ENCODE measurements around the gene NRN1L.
"Not testable (repeated sequence)": the region's sequence is repeated elsewhere in the genome, so short reads cannot be mapped to it uniquely, and the experiment has no call there.

Gene NRN1L

DNA sequence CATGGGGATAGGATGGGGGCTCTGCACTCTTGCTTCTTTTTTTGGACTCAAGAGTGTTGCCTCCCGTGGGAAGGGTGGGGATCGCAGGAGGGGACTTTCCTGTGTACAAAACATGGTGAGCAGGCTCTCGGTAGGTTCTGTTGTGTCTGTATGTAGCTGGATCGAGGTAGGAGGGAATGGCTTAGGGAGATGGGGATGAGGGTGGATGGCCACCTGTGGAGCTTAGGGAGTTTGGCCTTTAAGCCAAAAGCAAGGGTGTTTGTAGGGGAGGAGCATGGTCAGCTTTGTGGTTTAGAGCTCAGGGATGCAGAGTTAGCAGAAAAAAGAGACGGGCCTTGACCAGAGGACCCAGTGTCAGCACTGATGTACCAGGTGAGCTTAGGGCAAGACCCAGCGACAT is 22.8 kb upstream of the NRN1L start:
- no peak for DNase-seq (ENCODE audit: low read depth)

DNA sequence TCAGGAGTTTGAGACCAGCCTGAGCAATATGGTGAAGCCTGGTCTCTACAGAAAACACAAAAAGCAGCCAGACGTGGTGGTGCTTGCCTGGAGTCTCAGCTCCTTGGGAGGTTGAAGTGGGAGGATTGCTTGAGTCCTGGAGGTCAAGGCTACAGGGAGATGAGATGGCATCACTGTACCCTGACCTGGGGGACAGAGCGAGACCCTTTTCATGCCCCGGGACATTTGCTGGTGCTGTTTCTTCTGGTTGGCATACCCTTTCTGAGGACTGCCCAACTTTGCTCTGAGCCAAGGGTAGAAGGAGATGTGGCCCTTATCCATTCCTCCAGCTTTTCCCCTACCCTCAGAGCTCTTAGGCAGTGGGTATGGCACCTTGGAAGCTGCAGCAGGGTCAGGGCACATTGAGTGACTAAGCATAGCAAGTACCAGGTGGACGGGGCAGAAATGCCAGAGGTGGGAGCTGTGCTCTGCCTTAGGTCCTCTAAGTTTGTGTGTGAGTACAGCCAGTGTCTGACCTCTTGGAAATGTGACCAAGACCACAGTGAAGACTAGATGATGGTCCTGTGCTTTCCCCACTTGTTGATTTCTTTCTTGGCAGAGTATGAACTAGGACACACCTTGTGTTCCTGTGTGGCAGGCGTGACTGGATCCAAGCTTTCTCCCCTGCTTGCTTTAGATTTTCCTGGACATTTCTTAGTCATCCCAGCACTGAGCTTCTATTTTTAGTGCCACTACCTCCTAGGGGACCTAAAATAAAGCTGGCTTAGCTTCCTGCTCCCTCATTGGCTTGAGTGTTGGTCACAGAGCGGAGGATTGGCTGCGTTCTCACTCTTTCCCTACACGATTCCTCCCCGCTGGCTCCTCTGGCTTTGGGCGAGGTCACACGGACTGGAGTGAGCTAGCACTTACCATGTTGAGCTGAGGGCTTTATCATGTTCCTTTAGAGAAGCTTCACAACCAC is 21.8 kb upstream of the NRN1L start:
- DNase-seq (ENCODE audit: low read depth) = no peak

DNA sequence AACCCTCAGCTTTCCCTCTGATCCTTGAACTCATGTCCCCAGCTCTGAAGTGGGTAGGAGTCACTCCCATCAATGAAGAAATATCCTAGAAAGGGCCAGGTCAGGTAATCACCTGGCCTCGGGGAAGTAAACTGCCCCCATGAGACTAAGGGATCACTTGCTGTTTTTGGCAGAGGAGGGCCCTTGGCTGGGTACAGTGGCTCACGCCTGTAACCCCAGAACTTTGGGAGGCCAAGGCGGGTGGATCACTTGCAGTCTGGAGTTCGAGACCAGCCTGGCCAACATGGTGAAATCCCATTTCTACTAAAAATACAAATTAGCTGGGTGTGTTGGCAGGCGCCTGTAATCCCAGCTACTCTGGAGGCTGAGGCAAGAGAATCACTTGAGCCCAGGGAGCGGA is 20.6 kb upstream of the NRN1L start:
- not testable (repeated sequence) for DNase-seq (ENCODE audit: low read depth)

DNA sequence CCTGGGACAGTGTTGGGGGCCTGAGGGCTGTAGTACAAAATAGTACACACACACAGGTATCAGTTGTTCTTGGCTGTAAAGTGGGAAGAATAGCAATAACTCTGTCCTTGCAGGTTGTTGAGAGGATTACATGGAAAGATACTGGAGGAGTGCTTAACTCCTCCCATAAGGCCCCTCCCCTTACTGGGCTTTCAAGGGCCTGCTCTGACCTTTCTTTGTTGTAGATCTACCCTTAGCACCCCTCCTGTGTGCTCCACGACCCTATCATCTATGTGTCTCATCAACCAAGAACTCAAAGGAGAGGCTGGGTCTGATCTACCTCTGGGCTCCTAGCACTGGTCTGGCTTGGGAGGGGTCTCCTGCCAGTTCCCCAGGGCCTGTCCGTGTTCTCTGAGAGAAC is 20.1 kb upstream of the NRN1L start:
- DNase-seq (ENCODE audit: low read depth) = no peak

DNA sequence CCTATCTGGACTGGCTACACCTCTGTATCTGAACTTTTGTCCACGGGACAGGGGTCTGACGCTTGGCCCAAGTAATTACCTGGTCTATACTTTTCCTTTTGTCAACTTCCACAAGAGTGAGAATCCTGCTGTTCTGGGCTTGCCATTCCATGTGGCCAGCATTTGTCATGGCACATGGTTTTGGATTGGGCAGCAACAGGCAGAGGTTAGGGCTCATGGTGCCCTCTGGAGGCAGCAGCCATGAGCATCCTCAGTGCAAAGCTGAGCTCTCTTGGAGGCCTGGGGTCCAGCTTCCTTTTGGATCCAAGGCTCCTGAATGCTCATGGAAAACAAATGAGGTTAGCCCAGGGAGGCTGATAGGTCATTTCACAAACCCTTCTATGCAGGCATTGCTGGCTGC is 19.4 kb upstream of the NRN1L start:
- DNase-seq (ENCODE audit: low read depth) = no peak

DNA sequence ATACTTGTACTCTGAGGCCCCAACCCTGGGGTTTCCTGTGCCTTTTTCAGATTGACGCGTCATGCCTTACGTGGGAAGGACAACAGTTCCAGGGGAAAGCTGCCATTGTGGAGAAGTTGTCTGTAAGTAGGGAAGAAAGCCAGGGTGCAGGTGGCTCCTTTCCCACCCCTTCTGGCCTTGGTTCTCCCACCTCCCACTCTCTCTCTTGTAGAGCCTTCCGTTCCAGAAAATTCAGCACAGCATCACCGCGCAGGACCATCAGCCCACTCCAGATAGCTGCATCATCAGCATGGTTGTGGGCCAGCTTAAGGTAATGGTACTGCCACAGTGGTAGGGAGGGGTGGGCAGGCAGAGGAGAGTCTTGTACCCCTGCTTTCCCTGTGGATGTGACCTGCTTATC is 16.4 kb upstream of the NRN1L start:
- DNase-seq (ENCODE audit: low read depth) = no peak

DNA sequence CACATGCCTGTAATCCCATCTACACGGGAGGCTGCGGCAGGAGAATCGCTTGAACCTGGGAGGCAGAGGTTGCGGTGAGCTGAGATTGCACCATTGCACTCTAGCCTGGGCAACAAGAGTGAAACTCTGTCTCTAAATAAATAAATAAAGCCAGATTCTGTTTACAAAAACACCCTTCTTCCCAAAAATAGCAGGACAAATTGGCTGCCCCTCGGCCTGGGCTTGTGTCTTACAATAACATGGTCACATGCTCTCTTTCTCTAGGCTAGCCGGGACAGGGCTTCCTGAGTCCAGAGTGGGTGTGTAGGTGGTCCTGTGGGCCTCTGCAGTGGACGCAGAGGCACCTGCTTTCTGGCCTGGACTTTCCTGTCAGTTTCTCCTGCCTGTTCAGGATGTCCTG is 15.0 kb upstream of the NRN1L start:
- DNase-seq (ENCODE audit: low read depth) = no peak

DNA sequence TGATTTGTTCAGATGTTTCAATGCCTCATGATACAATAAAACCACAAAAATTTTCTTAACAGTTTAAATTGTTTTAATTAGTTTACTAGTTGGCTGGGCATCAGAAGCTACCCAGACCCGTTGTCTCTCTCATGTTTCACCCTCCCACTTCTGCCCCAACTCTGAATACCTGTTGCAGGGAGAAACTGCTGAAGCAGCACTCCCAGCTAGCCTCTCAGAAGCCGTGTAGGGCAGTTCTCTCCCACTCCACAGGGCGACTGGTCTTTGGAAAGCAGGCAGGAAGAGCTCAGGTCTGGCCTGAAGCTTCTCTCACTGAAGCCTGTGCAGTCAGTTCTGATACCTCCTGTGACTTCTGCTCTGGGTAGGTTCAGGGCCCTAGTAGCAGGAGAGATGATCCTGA is 13.4 kb upstream of the NRN1L start:
- DNase-seq (ENCODE audit: low read depth) = no peak

DNA sequence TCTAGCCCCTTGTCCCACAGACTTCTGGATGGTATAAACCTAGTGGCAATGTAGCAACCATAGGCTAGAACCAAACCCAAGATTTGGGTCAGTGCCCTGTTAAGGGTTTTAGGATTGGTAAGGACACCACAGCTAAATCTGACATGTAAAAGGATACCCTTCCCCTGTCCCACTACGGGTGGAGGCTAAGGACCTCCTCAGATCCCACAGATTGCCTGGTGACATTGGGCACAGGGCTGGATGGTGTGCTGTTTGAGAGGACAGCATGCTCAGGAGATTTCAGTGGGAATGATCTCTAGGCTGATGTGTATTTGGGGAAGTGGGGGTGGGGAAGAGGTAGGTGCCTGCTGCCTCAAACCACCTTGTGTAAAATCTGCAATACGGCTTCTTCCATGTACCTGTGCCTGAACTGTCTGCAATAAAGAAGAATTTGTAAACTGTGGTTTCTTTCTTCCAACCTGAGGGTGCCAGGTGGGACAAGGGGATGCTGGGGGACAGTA is 12.5 kb upstream of the NRN1L start:
- DNase-seq (ENCODE audit: low read depth) = no peak

DNA sequence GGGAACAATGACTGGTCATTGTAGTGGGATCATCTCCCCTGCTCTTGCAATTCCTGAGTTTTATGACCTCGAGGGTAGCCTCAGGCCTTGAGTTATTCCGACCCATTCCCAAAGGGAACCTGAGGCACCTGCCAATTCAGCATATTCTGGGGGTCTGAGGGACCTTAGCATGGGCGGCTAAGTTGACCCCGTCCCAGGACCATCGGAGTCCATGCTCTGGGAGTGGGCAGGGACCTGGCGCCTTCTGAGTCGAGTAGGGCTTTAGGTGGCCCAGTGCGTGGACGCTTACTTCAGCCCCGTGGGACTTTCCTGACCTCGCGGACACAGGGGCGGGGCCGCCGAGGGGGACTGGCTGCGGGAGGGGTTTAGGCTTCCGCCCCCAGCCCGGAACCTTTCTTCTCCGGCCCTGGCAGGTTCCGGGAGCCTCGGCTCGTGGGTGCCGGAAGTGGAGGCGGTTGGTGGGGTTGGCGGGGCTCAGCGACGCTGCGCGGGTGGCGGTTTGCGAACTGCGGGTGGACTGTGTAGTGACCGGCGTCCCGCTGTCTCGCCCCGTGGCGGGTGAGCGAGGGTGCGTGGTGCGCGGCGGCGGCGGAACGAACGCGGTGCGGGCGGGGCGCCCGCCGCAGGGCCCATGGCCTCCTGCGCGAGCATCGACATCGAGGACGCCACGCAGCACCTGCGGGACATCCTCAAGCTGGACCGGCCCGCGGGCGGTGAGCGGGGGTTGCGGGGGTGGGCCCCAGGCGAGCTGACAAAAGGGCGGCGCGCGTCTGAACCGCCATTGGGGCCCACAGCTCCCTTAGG is 11.9 kb upstream of the NRN1L start, which contains the start of gene EDC4:
Gene EDC4, plus strand, starts transcription at position 422 of the 804 bp plus-strand sequence. Its CDS starts 210 bp downstream, at position 632.
- DNase-seq (ENCODE audit: low read depth) = peak; percentile 56

DNA sequence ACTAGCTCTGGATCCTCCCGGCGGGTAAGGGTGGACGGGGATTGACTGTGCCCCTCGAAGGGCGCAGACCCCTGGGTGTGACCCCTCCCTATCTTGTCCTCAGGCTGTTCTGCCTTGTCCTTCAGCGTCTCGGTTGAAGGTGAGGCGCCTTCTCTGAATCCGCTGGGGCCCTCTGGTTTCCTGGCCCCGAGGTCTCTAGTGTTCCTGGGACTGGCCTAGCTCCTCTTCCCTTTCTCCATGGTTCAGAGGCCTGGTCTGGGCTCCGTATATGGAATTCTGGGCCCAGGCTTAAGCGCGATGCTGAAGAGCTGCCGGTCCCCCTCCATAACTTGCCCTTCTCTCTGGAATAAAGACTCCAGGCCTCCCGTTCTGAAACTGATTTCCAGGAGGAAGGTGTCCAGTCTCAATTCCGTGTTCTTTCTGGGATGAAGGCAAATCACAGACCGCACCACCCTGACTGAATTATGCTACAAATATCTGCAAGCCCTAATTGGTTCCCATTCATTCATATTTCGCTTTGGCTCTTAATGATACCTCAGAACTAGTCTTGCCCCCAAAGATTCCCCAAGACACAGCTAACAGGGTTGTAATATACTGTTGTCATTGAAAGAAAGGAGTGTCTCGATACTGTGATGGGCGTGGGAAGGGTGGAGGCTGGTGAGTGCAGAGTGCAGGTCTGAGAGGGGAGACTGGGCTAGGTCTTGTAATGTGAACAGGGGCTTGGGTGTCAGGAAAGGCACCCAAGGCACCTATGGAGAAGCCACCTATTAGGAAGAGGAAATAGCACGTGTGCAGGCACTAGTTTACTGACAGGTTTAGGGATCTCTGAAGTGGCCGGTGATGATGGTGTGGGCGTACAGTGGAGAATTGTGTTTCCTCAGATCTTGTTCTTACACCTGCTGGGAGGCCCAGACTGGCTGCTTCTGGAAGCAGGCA is 11.0 kb upstream of the NRN1L start:
- no peak for DNase-seq (ENCODE audit: low read depth)

DNA sequence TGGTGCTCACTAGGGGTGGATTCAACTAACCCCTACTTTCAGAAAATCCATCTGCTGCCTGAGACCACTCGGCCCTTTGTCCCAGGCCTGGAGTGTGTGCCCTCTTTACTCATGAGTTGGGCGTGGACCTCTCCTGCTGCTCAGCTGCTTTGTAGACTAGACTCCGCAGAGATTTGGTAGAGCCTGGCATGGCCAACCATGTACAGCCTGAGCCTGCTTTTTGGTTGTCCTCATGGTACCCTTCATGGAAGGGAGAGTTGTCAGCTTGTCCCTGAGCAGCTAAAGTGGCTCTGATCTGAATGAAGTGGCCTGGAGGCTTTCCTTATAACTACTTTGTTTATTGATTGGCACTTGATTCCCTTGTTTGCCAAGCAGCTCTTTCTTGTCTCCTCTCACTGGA is 10.3 kb upstream of the NRN1L start:
- DNase-seq (ENCODE audit: low read depth) = no peak

DNA sequence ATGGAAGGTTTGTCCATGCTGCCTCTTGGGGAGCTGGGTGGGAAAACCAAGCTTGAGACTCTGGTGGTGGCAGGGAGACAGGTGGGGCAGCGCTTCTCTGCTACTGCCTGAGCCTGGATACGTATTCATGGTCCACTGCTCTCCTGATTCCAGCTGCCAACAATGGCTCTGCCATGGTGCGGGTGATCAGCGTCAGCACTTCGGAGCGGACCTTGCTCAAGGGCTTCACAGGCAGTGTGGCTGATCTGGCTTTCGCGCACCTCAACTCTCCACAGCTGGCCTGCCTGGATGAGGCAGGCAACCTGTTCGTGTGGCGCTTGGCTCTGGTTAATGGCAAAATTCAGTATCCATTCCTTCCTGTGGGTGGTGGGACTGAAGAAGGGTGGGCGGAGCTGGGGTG is 7.6 kb upstream of the NRN1L start:
- DNase-seq (ENCODE audit: low read depth) = no peak

DNA sequence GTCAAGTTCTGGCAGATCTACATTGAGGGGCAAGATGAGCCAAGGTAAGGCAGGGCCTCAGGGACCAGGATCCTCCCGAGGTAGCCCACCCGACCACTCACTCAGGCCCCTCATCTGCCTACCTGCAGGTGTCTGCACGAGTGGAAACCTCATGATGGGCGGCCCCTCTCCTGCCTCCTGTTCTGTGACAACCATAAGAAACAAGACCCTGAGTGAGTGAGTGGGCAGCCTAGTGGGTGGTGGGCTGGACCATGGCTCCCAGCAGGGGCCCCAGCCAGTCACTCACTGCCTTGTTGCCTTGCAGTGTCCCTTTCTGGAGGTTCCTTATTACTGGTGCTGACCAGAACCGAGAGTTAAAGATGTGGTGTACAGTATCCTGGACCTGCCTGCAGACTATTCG is 6.5 kb upstream of the NRN1L start:
- no peak for DNase-seq (ENCODE audit: low read depth)

DNA sequence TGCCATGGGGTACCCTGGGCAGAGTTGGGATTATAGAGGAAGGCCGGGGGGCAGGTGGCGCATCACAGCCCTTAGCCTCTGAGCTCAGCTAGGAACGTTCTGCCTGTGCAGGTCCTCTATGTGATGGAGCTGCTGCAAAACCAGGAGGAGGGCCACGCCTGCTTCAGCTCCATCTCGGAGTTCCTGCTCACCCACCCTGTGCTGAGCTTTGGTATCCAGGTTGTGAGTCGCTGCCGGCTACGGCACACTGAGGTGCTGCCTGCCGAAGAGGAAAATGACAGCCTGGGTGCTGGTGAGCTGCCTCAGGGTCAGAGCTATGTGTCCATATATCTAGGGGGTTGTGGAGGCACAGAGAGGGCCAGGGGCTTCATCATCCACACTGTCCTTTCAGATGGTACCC is 5.8 kb upstream of the NRN1L start:
- DNase-seq (ENCODE audit: low read depth) = no peak

DNA sequence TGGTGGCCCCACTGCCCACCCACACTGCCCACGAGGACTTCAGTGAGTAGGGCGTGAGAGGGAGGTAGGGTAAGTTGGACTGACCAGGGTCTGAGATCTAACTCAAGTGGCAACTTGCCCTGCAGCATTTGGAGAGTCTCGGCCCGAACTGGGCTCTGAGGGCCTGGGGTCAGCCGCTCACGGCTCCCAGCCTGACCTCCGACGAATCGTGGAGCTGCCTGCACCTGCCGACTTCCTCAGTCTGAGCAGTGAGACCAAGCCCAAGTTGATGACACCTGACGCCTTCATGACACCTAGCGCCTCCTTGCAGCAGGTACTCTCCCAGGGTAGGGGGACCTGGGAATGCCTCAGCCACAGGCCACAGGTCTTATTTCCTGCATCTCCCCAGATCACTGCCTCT is 5.2 kb upstream of the NRN1L start:
- no peak for DNase-seq (ENCODE audit: low read depth)

DNA sequence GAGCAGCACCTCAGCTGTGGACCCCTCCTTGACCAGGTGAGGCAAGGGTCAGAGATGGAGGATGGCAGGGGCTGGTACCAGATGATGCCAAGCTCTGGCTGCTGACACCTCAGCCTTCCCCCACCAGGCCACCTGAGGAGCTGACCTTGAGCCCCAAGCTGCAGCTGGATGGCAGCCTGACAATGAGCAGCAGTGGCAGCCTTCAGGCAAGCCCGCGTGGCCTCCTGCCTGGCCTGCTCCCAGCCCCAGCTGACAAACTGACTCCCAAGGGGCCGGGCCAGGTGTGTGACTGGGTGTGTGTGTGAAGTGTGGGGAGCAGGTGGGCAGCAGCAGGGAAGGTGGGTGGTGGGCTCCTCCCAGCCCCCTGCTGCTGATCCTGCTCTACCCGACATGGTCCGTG is 4.7 kb upstream of the NRN1L start:
- DNase-seq (ENCODE audit: low read depth) = no peak

DNA sequence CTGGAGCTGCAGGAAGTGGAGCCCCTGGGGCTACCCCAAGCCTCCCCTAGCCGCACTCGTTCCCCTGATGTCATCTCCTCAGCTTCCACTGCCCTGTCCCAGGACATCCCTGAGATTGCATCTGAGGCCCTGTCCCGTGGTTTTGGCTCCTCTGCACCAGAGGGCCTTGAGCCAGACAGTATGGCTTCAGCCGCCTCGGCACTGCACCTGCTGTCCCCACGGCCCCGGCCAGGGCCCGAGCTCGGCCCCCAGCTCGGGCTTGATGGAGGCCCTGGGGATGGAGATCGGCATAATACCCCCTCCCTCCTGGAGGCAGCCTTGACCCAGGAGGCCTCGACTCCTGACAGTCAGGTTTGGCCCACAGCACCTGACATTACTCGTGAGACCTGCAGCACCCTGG is 4.1 kb upstream of the NRN1L start:
- no peak for DNase-seq (ENCODE audit: low read depth)

DNA sequence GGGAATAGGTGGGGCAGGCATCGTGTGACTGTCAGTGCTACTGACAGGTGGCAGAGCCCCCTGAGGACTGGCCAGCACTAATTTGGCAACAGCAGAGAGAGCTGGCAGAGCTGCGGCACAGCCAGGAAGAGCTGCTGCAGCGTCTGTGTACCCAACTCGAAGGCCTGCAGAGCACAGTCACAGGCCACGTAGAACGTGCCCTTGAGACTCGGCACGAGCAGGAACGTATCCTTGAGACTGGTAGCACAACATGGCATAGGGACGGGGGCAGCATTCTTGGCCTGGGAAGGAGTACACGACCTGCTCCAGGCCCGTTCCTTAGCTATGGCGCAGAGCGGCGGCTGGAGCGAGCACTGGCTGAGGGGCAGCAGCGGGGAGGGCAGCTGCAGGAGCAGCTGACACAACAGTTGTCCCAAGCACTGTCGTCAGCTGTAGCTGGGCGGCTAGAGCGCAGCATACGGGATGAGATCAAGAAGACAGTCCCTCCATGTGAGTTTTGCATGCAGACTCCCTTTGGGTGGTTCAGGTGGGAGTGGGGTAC is 3.0 kb upstream of the NRN1L start:
- DNase-seq (ENCODE audit: low read depth) = no peak

DNA sequence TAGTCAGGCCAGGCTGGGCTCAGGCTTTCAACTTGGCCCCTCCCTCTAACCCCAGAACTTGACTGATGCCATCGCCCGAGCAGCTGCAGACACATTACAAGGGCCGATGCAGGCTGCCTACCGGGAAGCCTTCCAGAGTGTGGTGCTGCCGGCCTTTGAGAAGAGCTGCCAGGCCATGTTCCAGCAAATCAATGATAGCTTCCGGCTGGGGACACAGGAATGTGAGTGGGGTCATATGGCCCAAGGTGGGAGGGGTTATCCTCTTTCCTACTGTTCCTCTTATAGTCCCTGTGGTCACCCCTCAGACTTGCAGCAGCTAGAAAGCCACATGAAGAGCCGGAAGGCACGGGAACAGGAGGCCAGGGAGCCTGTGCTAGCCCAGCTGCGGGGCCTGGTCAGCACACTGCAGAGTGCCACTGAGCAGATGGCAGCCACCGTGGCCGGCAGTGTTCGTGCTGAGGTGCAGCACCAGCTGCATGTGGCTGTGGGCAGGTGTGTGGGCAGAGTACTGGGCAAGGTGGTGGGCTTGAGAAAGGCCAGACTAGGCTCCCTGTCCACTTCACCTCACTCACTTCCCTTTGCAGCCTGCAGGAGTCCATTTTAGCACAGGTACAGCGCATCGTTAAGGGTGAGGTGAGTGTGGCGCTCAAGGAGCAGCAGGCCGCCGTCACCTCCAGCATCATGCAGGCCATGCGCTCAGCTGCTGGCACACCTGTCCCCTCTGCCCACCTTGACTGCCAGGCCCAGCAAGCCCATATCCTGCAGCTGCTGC is 2.1 kb upstream of the NRN1L start:
- DNase-seq (ENCODE audit: low read depth) = no peak

Data from GM04504 (cell line).